Vagina (tissue), 2 donors: ENCODE measurements around the gene TNS1. TPM values are rescaled to one million over a fixed set of nuclear protein-coding genes. Genes with fewer than 3 reads are reported as not detected.
A peak's percentile ranks its signal among the peaks of the same experiment; 100 is the strongest.
"Not testable (repeated sequence)": the region's sequence is repeated elsewhere in the genome, so short reads cannot be mapped to it uniquely, and the experiment has no call there.

ENCODE experiments used
- DNase-seq, 2 donors: peaks; one replicate each; pipeline ENCODE4 v3.0.0-alpha.2; 2017; ENCODE audit errors: extremely low spot score in 2 of 2
- H3K27ac ChIP-seq: fragments of 200-600 bp; sonication (generic); one replicate; pipeline ENCODE4 v1.5.1; 2019
- H3K27me3 ChIP-seq: fragments of 200-600 bp; sonication (generic); one replicate; pipeline ENCODE4 v1.5.1; 2019
- H3K36me3 ChIP-seq, 2 donors: fragments of 200-600 bp; sonication (generic); one replicate each; pipeline ENCODE4 v1.5.1; 2017 to 2019
- H3K4me1 ChIP-seq: fragments of 200-600 bp; sonication (generic); one replicate; pipeline ENCODE4 v1.5.1; 2019
- H3K4me3 ChIP-seq, 2 donors: fragments of 200-600 bp; sonication (generic); 1 replicate in 1 of 2; 2 replicates in 1 of 2; pipeline ENCODE4 v1.5.1; 2016 to 2019
- H3K9me3 ChIP-seq: fragments of 200-600 bp; sonication (generic); one replicate; pipeline ENCODE4 v1.5.1; 2019
- CTCF ChIP-seq, 3 experiments: fragments of 450-650 bp in 2 of 3; fragments of 200-600 bp in 1 of 3; sonication (generic) in 1 of 3; IDR thresholded peaks; one replicate each; pipeline ENCODE4 v1.5.1; 2017 to 2019; ENCODE audit warnings: antibody characterized with exemption in 3 of 3, mild to moderate bottlenecking in 2 of 3, moderate library complexity in 2 of 3
- POLR2A ChIP-seq, 2 donors: fragments of 450-650 bp; IDR thresholded peaks; one replicate each; pipeline ENCODE4 v1.6.1; 2017; ENCODE audit warnings: antibody characterized with exemption in 2 of 2, mild to moderate bottlenecking in 2 of 2, moderate library complexity in 2 of 2
- POLR2AphosphoS5 ChIP-seq, 2 donors: sonication (generic); formaldehyde crosslinking; IDR thresholded peaks; one replicate each; pipeline ENCODE4 v1.9.0; 2017; ENCODE audit warnings: antibody characterized with exemption in 2 of 2, mild to moderate bottlenecking in 2 of 2, low read depth in 1 of 2; ENCODE audit not compliant: insufficient read depth in 1 of 2
- intact Hi-C: fragments of 100-400 bp; cut with DNase I; formaldehyde crosslinking; loops from one replicate; pipeline ENCODE4 v1.15.1; 2023
- total RNA-seq: library from RNA; depleted of rRNA; stranded (reverse); fragments of >200 nt; gene quantifications from one replicate; pipeline ENCODE4 v1.2.3, GENCODE V29; 2016

The TNS1 gene
- total RNA-seq: 216 TPM

DNA sequence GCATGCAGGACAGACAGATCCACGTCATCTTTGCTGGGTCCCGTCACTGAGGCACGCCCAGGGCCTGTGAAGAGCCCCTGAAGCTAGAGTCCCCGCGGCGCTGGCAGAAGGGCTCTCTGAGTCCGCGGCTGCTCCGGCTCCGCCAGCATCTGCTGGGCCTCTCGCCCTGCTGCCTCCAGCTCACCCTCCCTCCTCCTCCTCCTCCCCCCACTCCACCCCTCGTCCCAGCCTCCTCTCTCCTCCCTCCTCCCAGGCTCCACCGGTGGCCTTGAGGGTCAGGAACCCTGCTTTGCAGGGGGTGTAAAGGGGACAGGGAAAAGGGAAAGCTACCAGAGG lies at the start of gene TNS1:
TSS of gene TNS1 (minus strand) at position 151 of the 336 bp plus-strand sequence. CDS start at position 28, 123 bp downstream.
- no peak for DNase-seq
- no peaks in the 10 kb centered on the region for H3K36me3 ChIP-seq
- peak within 1 kb of the TSS; percentile 50 to 52 for H3K4me3 ChIP-seq
- peaks cover 87% of the 10 kb centered on the region for H3K4me1 ChIP-seq
- H3K27me3 ChIP-seq: no peaks in the 10 kb centered on the region
- intact Hi-C loops: no loop called here
- TF ChIP-seq POLR2A (IDR thresholded peaks at IDR 0.05): peak in 1 of 2 donors; percentile 71
- peak in 1 of 2 donors; percentile 80 for TF ChIP-seq POLR2AphosphoS5 (IDR thresholded peaks at IDR 0.05; ENCODE audit: insufficient read depth in 1 of 2, low read depth in 1 of 2)
- no peak for TF ChIP-seq CTCF (IDR thresholded peaks at IDR 0.05)
- H3K9me3 ChIP-seq: no peaks in the 10 kb centered on the region
- H3K27ac ChIP-seq: peak within 1 kb of the TSS; percentile 92

DNA sequence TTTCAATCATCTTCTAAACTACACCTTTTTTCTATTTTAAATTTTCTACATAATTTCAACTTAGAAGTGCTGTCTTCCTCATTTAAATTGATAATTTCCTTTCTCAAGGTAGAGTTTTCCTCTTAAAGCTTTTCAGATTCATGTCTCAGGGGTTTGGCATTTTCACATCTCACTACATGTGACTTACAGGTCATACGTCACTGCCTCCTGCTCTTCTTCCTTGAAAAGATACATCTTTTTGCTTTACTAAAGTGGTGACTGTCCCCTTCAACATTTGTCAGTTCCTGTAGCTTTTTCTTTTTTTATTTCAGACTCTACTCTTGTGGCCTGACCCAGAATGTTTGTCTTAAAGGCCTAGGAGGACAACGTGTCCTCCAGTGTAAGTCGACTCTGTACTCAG lies 49.1 kb upstream of the TNS1 start:
- DNase-seq: no peak
- Histone ChIP-seq H3K4me3 (no peak overlapping the region), H3K27ac (no peak overlapping the region), H3K4me1 (no peaks in the 10 kb centered on the region), H3K9me3 (no peaks in the 10 kb centered on the region), H3K36me3 (no peaks in the 10 kb centered on the region), H3K27me3 (no peaks in the 10 kb centered on the region)
- intact Hi-C loops: no loop called here
- TF ChIP-seq CTCF (IDR thresholded peaks at IDR 0.05): no peak
- TF ChIP-seq POLR2AphosphoS5 (IDR thresholded peaks at IDR 0.05; ENCODE audit: insufficient read depth in 1 of 2, low read depth in 1 of 2): no peak
- no peak for TF ChIP-seq POLR2A (IDR thresholded peaks at IDR 0.05)

- H3K9me3 ChIP-seq: no peaks in the 10 kb centered on the region
- no peak overlapping the region for H3K4me3 ChIP-seq
- no peaks in the 10 kb centered on the region for H3K4me1 ChIP-seq
- H3K36me3 ChIP-seq: no peaks in the 10 kb centered on the region
- intact Hi-C loops: no loop called here
- no peak for DNase-seq
- no peaks in the 10 kb centered on the region for H3K27me3 ChIP-seq
- TF ChIP-seq CTCF (IDR thresholded peaks at IDR 0.05) (no peak), POLR2AphosphoS5 (IDR thresholded peaks at IDR 0.05; ENCODE audit: insufficient read depth in 1 of 2, low read depth in 1 of 2) (no peak), POLR2A (IDR thresholded peaks at IDR 0.05) (no peak)
- H3K27ac ChIP-seq: no peak overlapping the region
Measured at GRCh38 chr2:218047536-218048225, 44.9 kb upstream of the TNS1 start.

DNA sequence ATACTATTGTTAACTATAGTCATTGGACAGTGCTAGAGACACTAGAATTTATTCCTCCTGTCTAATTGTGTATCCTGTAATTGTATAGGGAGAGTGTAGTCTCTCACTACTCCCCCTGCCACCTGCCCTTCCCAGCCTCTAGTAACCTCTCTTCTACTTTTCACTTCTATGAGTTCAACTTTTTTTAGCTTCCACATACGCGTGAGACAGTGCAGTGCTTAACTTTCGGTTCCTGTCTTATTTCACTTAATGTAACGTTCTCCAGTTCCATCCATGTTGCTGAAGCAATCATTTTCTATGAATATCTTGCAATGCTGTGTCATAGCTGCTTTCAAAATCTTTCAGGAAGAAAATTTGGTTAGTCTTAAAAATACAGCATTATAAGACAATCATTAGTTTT lies 43.4 kb upstream of the TNS1 start:
- DNase-seq: no peak
- Histone ChIP-seq H3K36me3 (no peaks in the 10 kb centered on the region), H3K27ac (no peak overlapping the region), H3K9me3 (no peaks in the 10 kb centered on the region), H3K4me3 (no peak overlapping the region), H3K4me1 (no peaks in the 10 kb centered on the region), H3K27me3 (no peaks in the 10 kb centered on the region)
- intact Hi-C loops: no loop called here
- TF ChIP-seq CTCF (IDR thresholded peaks at IDR 0.05) (no peak), POLR2AphosphoS5 (IDR thresholded peaks at IDR 0.05; ENCODE audit: insufficient read depth in 1 of 2, low read depth in 1 of 2) (no peak), POLR2A (IDR thresholded peaks at IDR 0.05) (no peak)

- H3K4me1 ChIP-seq, H3K9me3 ChIP-seq, intact Hi-C loops, H3K27me3 ChIP-seq, H3K36me3 ChIP-seq, DNase-seq, H3K27ac ChIP-seq, H3K4me3 ChIP-seq: not testable (repeated sequence)
Measured at GRCh38 chr2:218044599-218044998, 41.8 kb upstream of the TNS1 start.
